HEK293T (cell line): ENCODE data around the gene NAPB.

Source experiments
- BHLHE40 ChIP-seq: fragments of 450-650 bp; IDR thresholded peaks from 2 replicates; pipeline ENCODE4 v1.6.1; 2016; ENCODE audit warnings: mild to moderate bottlenecking, moderate library complexity, borderline replicate concordance
- CTBP1 ChIP-seq: fragments of 450-650 bp; IDR thresholded peaks from 2 replicates; pipeline ENCODE4 v1.6.1; 2016; ENCODE audit warnings: borderline replicate concordance
- FOXK2 ChIP-seq: fragments of 450-650 bp; IDR thresholded peaks from 2 replicates; pipeline ENCODE4 v1.6.1; 2016; ENCODE audit warnings: mild to moderate bottlenecking
- HDGF ChIP-seq: fragments of 450-650 bp; IDR thresholded peaks from 2 replicates; pipeline ENCODE4 v1.6.1; 2017; ENCODE audit warnings: antibody characterized with exemption, borderline replicate concordance
- SP1 ChIP-seq: fragments of 450-650 bp; IDR thresholded peaks from 2 replicates; pipeline ENCODE4 v1.6.1; 2017
- SUZ12 ChIP-seq: fragments of 450-650 bp; IDR thresholded peaks from 2 replicates; pipeline ENCODE4 v1.6.1; 2016; ENCODE audit warnings: mild to moderate bottlenecking
- TARDBP ChIP-seq: fragments of 450-650 bp; IDR thresholded peaks from 2 replicates; pipeline ENCODE4 v1.6.1; 2016

GRCh38 chr20:23435626-23436539 lies 14.6 kb upstream of the NAPB start:
- TF ChIP-seq SUZ12 (no peak), HDGF (no peak), BHLHE40 (no peak), FOXK2 (no peak), CTBP1 (no peak), TARDBP (no peak), SP1 (no peak)
